Measurements from ENCODE around the gene SHROOM3. TPM values are rescaled to one million over a fixed set of nuclear protein-coding genes. Genes with fewer than 3 reads are reported as not detected.

Gene SHROOM3
- total RNA-seq, 2 donors from 2014 or later: 139 to 171 TPM

DNA sequence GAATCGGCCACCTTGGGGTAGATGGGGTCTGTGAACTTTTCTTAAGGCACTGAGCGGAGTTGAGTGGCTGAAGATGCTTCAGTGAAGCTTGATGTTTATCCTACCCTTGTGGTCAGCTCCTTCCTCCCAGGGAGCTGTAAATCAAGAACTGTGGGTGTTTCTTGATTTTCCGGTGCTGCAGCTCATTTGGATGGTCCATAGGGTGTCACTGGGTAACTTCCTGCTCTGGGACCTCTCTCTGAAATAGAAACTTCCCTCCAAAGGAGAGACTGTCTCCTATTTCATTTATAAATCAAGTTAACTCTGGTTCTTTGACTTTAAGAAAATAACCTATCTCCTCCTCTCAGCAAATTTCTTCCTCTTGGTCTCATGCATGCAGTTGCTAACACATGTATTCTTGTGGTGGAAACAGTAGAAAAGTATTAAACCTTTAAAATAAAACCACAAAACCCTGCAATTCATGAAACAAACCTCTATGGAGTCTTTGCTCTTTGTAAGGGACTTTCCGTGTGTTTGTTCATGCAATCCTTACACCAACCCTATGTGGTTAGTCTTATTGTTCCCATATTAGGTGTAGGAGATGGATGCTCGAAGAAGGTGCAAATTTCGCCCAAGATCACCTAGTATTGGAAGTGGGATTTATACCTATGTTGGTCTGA lies 110.3 kb downstream of the SHROOM3 start:
- H3K9me3 ChIP-seq: no peaks in the 10 kb centered on the region
- ATAC-seq (ENCODE audit: insufficient number of reproducible peaks, low FRiP score, low read depth): no peak
- no peak overlapping the region for H3K4me3 ChIP-seq
- peaks cover 8 to 34% of the 10 kb centered on the region in 2 donors for H3K4me1 ChIP-seq (ENCODE audit: control insufficient read depth in 1 of 2, low read depth in 2 of 2)
- DNase-seq (ENCODE audit: low spot score): no peak
- TF ChIP-seq, protein P1, sequence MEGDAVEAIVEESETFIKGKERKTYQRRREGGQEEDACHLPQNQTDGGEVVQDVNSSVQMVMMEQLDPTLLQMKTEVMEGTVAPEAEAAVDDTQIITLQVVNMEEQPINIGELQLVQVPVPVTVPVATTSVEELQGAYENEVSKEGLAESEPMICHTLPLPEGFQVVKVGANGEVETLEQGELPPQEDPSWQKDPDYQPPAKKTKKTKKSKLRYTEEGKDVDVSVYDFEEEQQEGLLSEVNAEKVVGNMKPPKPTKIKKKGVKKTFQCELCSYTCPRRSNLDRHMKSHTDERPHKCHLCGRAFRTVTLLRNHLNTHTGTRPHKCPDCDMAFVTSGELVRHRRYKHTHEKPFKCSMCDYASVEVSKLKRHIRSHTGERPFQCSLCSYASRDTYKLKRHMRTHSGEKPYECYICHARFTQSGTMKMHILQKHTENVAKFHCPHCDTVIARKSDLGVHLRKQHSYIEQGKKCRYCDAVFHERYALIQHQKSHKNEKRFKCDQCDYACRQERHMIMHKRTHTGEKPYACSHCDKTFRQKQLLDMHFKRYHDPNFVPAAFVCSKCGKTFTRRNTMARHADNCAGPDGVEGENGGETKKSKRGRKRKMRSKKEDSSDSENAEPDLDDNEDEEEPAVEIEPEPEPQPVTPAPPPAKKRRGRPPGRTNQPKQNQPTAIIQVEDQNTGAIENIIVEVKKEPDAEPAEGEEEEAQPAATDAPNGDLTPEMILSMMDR (IDR thresholded peaks at IDR 0.05): no peak
- no peaks in the 10 kb centered on the region for H3K36me3 ChIP-seq
- H3K27ac ChIP-seq: no peak overlapping the region
- H3K27me3 ChIP-seq (replicated peaks; ENCODE audit: insufficient read depth): no peaks in the 10 kb centered on the region

DNA sequence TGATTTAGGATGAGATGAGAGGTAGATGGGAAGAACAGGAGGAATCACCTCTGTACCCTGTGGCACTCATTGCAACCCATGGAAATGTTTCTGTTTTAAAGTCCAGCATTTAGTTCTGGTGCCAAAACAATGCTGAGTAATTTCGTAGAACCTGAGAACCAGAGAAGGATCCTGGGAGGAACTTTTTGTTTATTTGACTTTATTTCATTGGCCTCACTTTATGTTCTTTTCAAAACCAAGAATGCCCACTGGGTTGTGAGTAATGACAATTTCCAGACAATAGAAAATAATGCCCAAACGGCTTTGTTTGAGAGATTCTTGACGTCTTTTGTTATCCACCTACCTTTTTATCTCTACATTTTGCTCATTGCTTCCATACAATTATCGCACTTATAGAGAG lies 111.3 kb downstream of the SHROOM3 start:
- no peaks in the 10 kb centered on the region for H3K36me3 ChIP-seq
- TF ChIP-seq, protein P1 (IDR thresholded peaks at IDR 0.05): no peak
- no peak for DNase-seq (ENCODE audit: low spot score)
- peaks cover 8 to 31% of the 10 kb centered on the region in 2 donors for H3K4me1 ChIP-seq (ENCODE audit: control insufficient read depth in 1 of 2, low read depth in 2 of 2)
- peak overlapping the region; percentile 72 to 74 for H3K27ac ChIP-seq
- no peaks in the 10 kb centered on the region for H3K9me3 ChIP-seq
- peak overlapping the region; percentile 34 for H3K4me3 ChIP-seq
- H3K27me3 ChIP-seq (replicated peaks; ENCODE audit: insufficient read depth): no peaks in the 10 kb centered on the region
- no peak for ATAC-seq (ENCODE audit: insufficient number of reproducible peaks, low FRiP score, low read depth)

DNA sequence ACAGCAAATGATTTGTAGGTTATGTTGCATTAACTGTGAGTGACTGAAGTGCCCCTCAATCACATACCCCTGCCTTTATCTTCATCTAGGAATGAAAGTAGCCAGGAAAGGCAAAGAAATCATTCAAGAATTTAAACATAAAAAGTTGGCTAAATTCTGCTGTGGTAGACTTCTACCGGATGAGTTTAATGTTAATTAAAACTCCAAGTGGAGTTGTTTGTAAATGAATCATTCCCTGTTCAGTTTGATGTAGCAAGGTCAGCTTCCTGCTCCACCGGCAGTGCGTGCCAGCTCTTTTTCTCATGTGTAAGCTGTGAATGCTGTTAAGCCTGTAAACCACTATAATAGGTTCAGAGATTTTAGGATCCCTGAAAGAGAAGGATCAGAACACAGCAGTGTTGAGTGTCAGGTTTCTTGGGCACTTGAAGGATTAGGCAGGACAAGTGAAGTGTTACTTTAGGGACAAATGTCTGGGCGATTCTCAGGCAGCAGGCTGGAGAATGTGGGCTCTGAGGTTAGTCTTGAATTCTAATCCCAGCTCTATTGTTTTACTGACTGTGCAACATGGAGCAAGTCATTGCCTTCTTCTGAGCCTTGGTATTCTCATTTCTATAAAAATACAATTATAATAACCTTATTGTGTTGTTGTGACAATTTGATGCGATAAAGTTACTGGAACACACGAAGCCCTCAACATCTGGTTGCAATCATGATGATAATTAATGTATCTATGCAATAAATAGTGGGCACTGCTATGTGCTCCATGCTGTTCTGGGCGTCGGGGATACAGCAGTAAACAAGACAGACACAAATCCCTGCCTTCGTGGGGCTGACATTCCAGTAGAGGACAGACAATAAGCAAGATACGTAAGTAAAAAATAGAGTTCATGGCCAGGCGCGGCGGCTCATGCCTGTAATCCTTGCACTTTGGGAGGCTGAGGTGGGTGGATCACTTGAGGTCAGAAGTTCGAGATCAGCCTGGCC lies 112.0 kb downstream of the SHROOM3 start:
- ATAC-seq (ENCODE audit: insufficient number of reproducible peaks, low FRiP score, low read depth) (peak; percentile 67), DNase-seq (ENCODE audit: low spot score) (peak; percentile 14)
- no peaks in the 10 kb centered on the region for H3K36me3 ChIP-seq
- no peaks in the 10 kb centered on the region for H3K27me3 ChIP-seq (replicated peaks; ENCODE audit: insufficient read depth)
- peak overlapping the region; percentile 72 to 74 for H3K27ac ChIP-seq
- H3K9me3 ChIP-seq: no peaks in the 10 kb centered on the region
- peak overlapping the region; percentile 34 for H3K4me3 ChIP-seq
- H3K4me1 ChIP-seq (ENCODE audit: control insufficient read depth in 1 of 2, low read depth in 2 of 2): peaks cover 8 to 31% of the 10 kb centered on the region in 2 donors
- TF ChIP-seq, protein P1 (IDR thresholded peaks at IDR 0.05): no peak

DNA sequence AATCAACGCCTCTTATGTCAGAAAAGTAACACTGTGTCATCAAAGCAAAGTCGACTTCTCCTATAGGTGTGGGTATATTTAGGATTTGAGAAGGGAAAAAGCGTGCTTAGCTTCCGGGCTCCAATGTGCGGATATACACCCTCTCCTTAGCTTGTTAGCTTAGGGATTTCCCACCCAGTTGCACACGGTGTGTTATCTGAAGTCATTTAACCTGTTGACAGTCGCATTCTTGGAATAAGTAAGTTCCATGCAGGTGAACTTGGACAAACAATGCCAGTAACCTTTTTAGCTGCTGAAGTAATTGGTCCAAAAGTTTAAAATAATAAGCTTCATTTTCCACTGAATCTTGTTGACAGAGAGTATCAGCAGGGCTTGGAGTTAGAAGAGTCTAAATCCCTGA lies 113.7 kb downstream of the SHROOM3 start:
- H3K27me3 ChIP-seq (replicated peaks; ENCODE audit: insufficient read depth): no peaks in the 10 kb centered on the region
- DNase-seq (ENCODE audit: low spot score) (no peak), ATAC-seq (ENCODE audit: insufficient number of reproducible peaks, low FRiP score, low read depth) (no peak)
- TF ChIP-seq, protein P1 (IDR thresholded peaks at IDR 0.05): no peak
- H3K9me3 ChIP-seq: no peaks in the 10 kb centered on the region
- H3K4me1 ChIP-seq (ENCODE audit: control insufficient read depth in 1 of 2, low read depth in 2 of 2): peaks cover 8 to 31% of the 10 kb centered on the region in 2 donors
- no peak overlapping the region for H3K27ac ChIP-seq
- H3K36me3 ChIP-seq: no peaks in the 10 kb centered on the region
- no peak overlapping the region for H3K4me3 ChIP-seq

DNA sequence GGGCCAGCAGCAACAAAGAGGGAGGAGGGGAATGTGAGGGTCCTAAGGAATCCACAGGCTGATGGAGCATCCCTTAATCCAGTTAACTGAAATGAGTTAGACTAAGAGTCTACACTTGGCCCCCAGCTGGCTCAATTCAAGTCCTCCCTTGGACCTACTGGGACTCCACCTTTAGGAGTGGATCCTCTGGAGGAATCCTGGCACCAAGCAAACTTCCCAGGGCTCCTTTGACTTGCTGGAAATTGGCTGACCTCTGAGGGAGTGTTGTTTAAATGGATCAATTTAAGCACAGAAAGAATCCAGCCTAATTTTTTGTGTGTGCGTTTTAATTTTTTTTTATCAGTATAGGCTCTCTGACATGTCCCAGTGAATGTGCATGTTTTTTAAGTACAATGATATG lies 114.7 kb downstream of the SHROOM3 start:
- DNase-seq (ENCODE audit: low spot score) (no peak), ATAC-seq (ENCODE audit: insufficient number of reproducible peaks, low FRiP score, low read depth) (no peak)
- H3K36me3 ChIP-seq: no peaks in the 10 kb centered on the region
- TF ChIP-seq, protein P1 (IDR thresholded peaks at IDR 0.05): no peak
- H3K27me3 ChIP-seq (replicated peaks; ENCODE audit: insufficient read depth): no peaks in the 10 kb centered on the region
- H3K9me3 ChIP-seq: no peaks in the 10 kb centered on the region
- peaks cover 8 to 31% of the 10 kb centered on the region in 2 donors for H3K4me1 ChIP-seq (ENCODE audit: control insufficient read depth in 1 of 2, low read depth in 2 of 2)
- no peak overlapping the region for H3K4me3 ChIP-seq
- H3K27ac ChIP-seq: no peak overlapping the region
